GM12891 (cell line): ENCODE data around the gene OR4D9.

ENCODE experiments used
- PAX5 ChIP-seq: IDR thresholded peaks from 2 replicates; pipeline ENCODE4 v1.6.1; 2011; ENCODE audit warnings: low read length, moderate library complexity, mild to moderate bottlenecking; ENCODE audit not compliant: insufficient read depth, severe bottlenecking
- POLR2A ChIP-seq: IDR thresholded peaks from 2 replicates; pipeline ENCODE4 v1.6.1; 2011; ENCODE audit warnings: low read depth, low read length, control low read depth
- POLR2AphosphoS5 ChIP-seq: IDR thresholded peaks from 2 replicates; pipeline ENCODE4 v1.6.1; 2011; ENCODE audit warnings: low read depth, low read length, control low read depth
- POU2F2 ChIP-seq: IDR thresholded peaks from 2 replicates; pipeline ENCODE4 v1.6.1; 2011; ENCODE audit warnings: low read depth, mild to moderate bottlenecking, control low read depth, low read length, moderate library complexity
- SPI1 ChIP-seq: IDR thresholded peaks from 2 replicates; pipeline ENCODE4 v1.6.1; 2011; ENCODE audit warnings: low read depth, low read length, control low read depth
- TAF1 ChIP-seq: IDR thresholded peaks from 2 replicates; pipeline ENCODE4 v1.6.1; 2011; ENCODE audit warnings: low read depth, low read length, control low read depth

- no peak for TF ChIP-seq TAF1
- no peak for TF ChIP-seq POLR2AphosphoS5
- no peak for TF ChIP-seq POLR2A
- no peak for TF ChIP-seq SPI1
- no peak for TF ChIP-seq POU2F2
- TF ChIP-seq PAX5: no peak
Observed at GRCh38 chr11:59475176-59475575, 36.2 kb upstream of the OR4D9 start.
